Measurements from ENCODE around the gene PRAMEF11. TPM values are rescaled to one million over a fixed set of nuclear protein-coding genes. Genes with fewer than 3 reads are reported as not detected.

Gene PRAMEF11
- not detected in 5 replicates for total RNA-seq (2022; extraction: Qiagen RNA extraction)

DNA sequence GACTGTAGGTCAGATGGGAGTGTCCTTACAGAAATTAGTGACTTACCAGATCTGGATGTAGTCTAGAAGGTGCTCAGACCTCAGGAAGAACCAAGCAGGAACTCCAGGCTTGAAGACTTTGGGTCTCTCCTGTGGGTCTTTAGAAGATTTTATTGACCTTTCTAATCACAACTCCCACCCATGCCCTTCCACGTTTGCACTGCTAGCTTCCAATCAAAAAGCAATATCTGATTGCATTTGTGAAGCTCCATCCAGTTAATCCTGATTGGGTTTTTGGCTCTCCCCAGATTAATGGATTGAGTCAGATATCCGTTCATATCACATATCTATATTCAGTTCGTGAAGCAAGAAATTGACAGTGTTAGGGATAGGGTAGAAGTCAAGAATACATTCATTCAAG is at the start of gene PRAMEF11:
TSS of gene PRAMEF11 (minus strand) at position 101 of the 400 bp plus-strand sequence. CDS start 2,621 bp downstream, outside the sequence.

DNA sequence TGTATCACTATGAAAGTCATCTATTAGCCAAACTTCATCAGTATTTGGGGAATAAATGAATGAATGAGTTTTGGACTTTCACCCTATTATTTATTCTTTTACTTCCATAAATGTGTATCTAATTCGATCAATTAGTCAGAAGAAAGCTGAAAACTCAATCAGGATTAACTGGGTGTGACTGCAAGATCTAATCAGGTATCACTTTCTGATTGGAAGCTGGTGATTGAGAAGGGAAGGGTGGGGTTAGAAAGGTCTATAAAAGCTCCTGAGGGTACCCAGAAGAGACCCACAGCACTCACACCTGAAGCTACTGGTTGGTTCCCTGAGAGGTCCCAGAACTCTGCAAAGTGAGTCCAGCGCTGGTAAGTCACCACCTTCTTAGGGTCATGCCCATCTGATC is 25.6 kb upstream of the PRAMEF11 start, which contains the start of gene PRAMEF2:
TSS of gene PRAMEF2 (plus strand) at position 301 of the 400 bp plus-strand sequence. CDS start 1,924 bp downstream, outside the sequence.

DNA sequence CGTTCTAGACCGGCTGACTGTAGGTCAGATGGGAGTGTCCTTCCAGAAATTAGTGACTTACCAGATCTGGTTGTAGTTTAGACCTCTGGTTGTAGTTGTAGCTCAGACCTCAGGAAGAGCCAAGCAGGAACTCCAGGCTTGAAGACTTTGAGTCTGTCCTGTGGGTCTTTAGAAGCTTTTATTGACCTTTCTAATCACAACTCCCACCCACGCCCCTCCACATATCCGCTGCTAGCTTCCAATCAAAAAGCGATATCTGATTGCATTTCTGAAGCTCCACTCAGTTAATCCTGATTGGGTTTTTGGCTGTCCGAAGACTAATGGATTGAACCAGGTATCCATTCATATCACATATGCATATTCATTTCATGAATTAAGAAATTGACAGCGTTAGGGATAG is 17.4 kb upstream of the PRAMEF11 start, which contains the start of gene HNRNPCL1:
TSS of gene HNRNPCL1 (minus strand) at position 101 of the 400 bp plus-strand sequence. CDS start 431 bp downstream, outside the sequence.

DNA sequence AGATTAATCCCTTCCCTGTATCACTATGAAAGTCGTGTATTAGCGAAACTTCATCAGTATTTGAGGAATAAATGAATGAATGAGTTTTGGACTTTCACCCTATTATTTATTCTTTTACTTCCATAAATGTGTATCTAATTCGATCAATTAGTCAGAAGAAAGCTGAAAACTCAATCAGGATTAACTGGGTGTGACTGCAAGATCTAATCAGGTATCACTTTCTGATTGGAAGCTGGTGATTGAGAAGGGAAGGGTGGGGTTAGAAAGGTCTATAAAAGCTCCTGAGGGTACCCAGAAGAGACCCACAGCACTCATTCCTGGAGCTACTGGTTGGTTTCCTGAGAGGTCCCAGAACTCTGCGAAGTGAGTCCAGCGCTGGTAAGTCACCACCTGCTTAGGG is 40.1 kb downstream of the PRAMEF11 start, which contains the start of gene PRAMEF1:
TSS of gene PRAMEF1 (plus strand) at position 301 of the 400 bp plus-strand sequence. CDS start 1,831 bp downstream, outside the sequence.

Other genes with a start within 250 kb of the PRAMEF11 start
- gene DHRS3, start 213.2 kb downstream of the PRAMEF11 start, total RNA-seq (2022; extraction: Qiagen RNA extraction), result 40.3 to 55.0 TPM (median 49.1 TPM) in 5 replicates
- gene AADACL4, start 187.3 kb downstream of the PRAMEF11 start, total RNA-seq (2022; extraction: Qiagen RNA extraction), result not detected in 5 replicates
- gene AADACL3, start 115.3 kb downstream of the PRAMEF11 start, total RNA-seq (2022; extraction: Qiagen RNA extraction), result not detected in 5 replicates
- not detected in 5 replicates for gene CFAP107, start 85.2 kb downstream of the PRAMEF11 start, total RNA-seq (2022; extraction: Qiagen RNA extraction)
- gene PRAMEF12, start 57.7 kb downstream of the PRAMEF11 start, total RNA-seq (2022; extraction: Qiagen RNA extraction), result not detected in 5 replicates
- gene PRAMEF1, start 40.0 kb downstream of the PRAMEF11 start, total RNA-seq (2022; extraction: Qiagen RNA extraction), result not detected in 5 replicates
- not detected in 5 replicates for gene HNRNPCL1, start 17.3 kb upstream of the PRAMEF11 start, total RNA-seq (2022; extraction: Qiagen RNA extraction)
- 0.09 TPM in 1 of 5 replicates, not detected in the others for gene PRAMEF2, start 25.7 kb upstream of the PRAMEF11 start, total RNA-seq (2022; extraction: Qiagen RNA extraction)
- not detected in 5 replicates for gene PRAMEF4, start 54.8 kb upstream of the PRAMEF11 start, total RNA-seq (2022; extraction: Qiagen RNA extraction)
- not detected in 5 replicates for gene PRAMEF10, start 66.9 kb upstream of the PRAMEF11 start, total RNA-seq (2022; extraction: Qiagen RNA extraction)
- not detected in 5 replicates for gene PRAMEF7, start 85.2 kb upstream of the PRAMEF11 start, total RNA-seq (2022; extraction: Qiagen RNA extraction)
- gene PRAMEF6, start 116.2 kb upstream of the PRAMEF11 start, total RNA-seq (2022; extraction: Qiagen RNA extraction), result not detected in 5 replicates
- gene PRAMEF27, start 225.2 kb upstream of the PRAMEF11 start, total RNA-seq (2022; extraction: Qiagen RNA extraction), result not detected in 5 replicates
- not detected in 5 replicates for gene HNRNPCL3, start 229.4 kb upstream of the PRAMEF11 start, total RNA-seq (2022; extraction: Qiagen RNA extraction)
- not detected in 5 replicates for gene PRAMEF25, start 239.4 kb upstream of the PRAMEF11 start, total RNA-seq (2022; extraction: Qiagen RNA extraction)

Data from A549 treated with Mapracorat at 1 μM for 4 hours (cell line).